Activated CD4-positive, alpha-beta T cell treated with anti-CD3 and anti-CD28 coated beads, Interleukin-10, Interleukin-2, amounts not matched to agents 100 ng/mL and 50 ng/mL, durations not matched to agents 16 hours and 8 hours (primary cell): ENCODE results near the gene GDI1.

Source experiments
- DNase-seq: peaks from one replicate; pipeline ENCODE4 v3.0.0-alpha.2; 2020

The GDI1 gene

GRCh38 chrX:154483325-154483724, 46.4 kb downstream of the GDI1 start:
- DNase-seq = no peak

DNA sequence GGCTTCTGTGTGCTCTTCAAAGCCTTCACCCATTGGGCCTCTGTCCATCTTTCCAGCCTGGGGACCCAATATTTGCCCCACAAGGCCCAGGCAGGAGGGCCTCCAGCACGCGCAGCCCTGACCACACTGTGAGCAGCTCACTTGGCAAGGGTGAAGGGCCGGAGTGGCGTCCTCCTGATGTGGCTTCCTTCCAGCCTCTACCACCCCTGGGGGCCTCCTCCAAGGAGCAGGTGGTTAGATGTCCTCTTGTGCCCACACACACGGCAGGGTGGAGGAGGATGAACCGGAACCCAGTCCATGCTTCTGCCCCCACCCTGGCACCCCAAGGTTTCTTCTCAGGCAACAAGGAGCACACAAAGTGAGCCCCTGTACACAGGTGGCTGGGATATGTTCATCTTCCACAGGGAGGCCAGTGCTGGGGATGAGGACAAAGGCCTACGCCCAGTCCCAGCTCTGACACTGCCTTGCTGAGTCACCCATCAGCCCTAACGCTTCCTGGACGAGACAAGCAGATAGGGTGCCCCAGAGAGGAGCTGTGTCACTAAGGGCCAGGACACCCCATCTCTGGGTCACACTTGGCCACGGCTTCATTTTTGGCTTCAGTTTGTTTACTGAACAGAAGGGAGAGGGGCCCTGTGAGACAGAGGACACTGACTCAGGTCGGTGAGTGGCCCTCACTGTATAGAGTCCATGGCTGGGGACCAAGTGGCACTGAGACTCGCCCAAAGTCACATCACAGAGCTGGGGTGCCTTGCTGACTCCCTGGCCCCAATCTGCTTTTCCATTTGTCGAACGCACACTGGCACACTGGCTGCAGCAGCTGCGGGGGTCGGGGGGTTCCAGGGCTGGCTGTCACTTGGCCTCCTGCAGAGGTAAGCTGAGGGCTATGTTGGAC, 47.5 kb downstream of the GDI1 start:
- DNase-seq = peak; percentile 30

DNA sequence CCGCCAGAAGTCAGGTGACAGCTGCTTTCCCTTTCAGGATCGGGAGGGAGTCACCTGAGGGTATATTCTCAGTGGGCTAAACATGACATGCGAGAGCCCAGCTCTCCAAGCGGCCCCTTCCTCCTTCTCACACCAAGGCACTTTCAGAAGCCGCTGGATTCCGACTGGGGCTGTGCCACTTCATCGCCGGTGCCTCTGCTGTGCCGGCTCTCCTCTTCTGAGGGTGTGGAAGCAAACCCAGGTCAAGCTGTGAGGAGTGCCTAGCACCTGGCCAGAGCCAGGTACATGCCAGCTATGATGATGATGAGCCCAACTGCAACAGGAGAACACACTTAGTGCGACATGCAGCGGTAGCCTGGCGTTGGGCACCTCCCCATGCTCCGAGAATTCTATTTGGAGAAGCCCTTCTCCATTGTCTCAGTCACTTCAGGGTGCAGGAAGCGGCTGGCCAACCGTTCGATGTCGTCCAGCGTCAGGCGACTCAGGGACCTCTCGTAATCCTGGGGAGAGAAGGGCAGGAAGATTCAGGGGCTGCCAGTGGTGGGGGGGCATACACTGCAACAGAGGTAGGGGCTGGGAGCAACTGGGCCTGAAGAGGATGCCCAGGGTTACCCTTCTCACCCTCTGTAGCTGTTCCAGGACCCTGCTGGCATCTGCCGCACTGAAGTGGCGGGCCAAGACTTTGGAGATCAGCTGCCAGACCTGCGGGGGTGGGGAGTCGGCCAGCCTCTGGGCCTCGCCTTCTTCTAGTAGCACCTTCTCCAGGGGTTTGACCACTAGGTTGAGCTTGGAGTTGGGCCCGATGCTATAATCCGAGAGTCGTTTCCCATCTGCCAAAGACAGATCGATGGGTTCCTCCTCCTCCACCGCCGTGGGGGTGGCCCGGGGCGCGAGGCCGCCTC, 48.4 kb downstream of the GDI1 start:
- DNase-seq = no peak

DNA sequence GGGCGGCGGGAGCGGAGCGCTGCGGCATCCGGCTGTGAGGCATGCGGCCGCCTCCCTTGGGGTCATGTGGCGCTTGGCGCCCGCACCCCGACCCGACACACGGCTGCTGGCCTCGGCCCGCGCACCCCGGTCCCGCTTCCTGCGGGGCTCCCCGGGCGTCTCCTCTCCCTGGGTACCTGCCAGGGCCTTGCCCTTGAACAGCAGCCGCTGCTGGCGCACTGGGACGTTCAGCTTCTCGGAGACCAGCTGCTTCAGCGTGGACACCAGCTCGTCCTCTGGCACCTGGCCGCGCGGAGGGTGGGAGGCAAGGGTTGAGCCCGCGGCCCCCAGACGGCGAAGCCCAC, 49.1 kb downstream of the GDI1 start:
- peak; percentile 43 for DNase-seq

- peak; percentile 68 for DNase-seq
These were observed 49.6 kb downstream of the GDI1 start, which contains the start of gene UBL4A for GRCh38 chrX:154486396-154487207. Gene UBL4A (minus strand): TSS chrX:154486615. CDS start chrX:154486584, 31 bp downstream.

DNA sequence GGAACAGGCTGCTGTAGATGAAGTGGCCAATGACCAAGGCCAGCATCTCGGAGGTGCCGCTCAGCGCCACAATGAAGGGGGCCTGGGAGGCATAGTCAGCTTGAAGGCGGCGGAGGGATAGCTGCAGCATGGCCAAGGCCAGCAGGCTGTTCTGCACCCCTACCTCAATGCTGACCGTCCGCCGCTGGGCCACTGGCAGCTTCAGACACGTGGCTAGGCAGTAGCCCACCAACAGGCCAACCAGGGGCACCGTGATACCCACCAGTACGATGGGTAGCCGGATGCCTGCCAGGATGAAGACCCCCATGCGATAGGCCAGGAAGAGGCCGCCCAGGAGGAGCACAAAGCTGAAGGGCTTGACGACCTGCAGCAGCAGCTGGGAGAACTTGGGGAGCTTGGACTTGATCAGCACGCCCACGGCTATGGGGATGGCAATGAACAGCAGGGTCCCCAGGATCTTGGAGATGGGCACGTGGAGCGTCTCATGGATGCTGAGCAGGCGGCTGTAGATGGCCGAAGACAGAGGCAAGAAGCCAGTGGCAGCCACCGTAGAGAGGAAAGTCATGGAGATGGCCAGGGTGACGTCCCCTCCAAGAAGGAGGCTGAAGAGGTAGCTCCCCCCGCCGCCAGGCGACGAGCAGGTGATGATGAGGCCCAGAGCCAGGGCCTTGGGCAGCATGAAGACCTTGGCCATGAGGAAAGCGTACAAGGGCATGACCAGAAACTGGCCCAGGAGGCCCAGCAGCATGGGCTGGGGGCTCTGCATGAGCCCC, 50.8 kb downstream of the GDI1 start:
- DNase-seq = no peak

DNA sequence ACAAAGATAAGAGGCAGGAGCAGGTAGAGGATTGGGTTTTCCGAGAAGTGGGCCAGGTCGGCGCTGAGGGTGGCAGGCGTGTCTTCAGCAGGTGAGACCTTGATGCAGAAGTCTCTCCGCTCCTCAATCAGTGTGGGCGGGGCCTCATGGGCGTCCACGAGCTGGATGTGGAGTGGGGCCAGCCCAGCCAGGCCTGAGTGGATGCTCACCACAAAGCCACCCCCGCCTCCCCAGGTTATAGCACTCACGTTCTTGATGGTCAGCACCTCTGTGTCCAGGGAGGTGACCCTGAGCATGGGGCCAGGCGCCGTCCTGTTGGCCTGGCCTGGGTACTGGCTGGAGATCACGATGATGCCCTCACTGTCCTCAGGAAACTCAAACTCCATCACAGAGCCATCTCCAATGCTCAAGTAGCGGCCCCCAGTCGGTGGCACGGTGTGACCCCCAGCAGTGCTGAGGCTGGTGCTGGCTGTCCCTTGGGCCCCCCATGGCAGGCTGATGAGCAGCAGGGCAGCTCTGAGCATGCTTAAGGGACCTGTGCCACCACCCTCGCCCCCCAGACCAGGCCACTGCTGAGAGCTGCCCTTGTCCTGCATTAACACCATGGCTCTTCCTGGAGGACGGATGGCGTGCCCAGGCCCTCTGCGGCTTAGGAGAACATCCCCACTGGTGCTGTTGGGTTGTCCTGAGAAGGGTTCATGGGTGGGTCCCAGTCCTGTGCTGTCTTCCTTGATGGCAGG, 51.6 kb downstream of the GDI1 start:
- no peak for DNase-seq

DNA sequence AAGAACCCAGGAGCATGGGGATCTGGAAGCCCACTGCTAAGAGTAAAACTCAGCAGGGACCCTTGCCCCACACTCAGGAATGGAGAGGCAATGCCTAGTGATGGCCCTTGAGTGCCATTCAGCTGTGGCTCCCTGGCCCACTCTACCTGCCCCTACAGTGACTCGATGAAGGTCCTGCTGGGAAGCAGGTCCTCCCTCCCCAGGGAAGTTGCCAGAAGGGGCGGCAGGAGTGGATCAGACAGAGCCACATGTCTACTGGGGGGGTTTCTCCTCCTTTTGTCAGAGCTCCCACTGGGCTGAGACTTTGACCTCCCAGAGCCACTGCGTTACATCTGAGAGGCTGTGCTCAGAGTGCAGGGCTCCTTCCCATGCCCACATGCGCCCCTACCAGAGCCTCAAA, 52.2 kb downstream of the GDI1 start:
- no peak for DNase-seq

- DNase-seq = no peak
These were observed 53.1 kb downstream of the GDI1 start for GRCh38 chrX:154490021-154490413.

GRCh38 chrX:154490414-154491083, 53.6 kb downstream of the GDI1 start, which contains the start of gene SLC10A3:
Gene SLC10A3 (minus strand): TSS chrX:154490629. CDS start chrX:154488940, 1,689 bp downstream.
- peak; percentile 95 for DNase-seq
